GM06990 (cell line): ENCODE data around the gene GPC4.
"Not testable (repeated sequence)": the region's sequence is repeated elsewhere in the genome, so short reads cannot be mapped to it uniquely, and the experiment has no call there.

Source experiments
- DNase-seq: peaks from one replicate; pipeline ENCODE4 v3.0.0-alpha.2; 2011; ENCODE audit not compliant: insufficient read length; ENCODE audit errors: extremely low read depth
- H3K27me3 ChIP-seq: replicated peaks from 2 replicates; pipeline ENCODE4 v1.6.0; 2011; ENCODE audit warnings: low read length; ENCODE audit not compliant: control insufficient read depth, insufficient read depth
- H3K36me3 ChIP-seq: 2 replicates; pipeline ENCODE4 v1.5.1; 2011; ENCODE audit warnings: low read length; ENCODE audit not compliant: control insufficient read depth, insufficient read depth
- H3K4me3 ChIP-seq: replicated peaks from 2 replicates; pipeline ENCODE4 v1.5.1; 2011; ENCODE audit warnings: low read depth, mild to moderate bottlenecking, control low read depth, low read length
- TF ChIP-seq, protein P1 (sequence below): IDR thresholded peaks from 2 replicates; pipeline ENCODE4 v1.5.1; 2011; ENCODE audit warnings: low read length, control low read depth, mild to moderate bottlenecking, inconsistent platforms; ENCODE audit not compliant: insufficient read depth, poor library complexity, severe bottlenecking

GPC4 gene

DNA sequence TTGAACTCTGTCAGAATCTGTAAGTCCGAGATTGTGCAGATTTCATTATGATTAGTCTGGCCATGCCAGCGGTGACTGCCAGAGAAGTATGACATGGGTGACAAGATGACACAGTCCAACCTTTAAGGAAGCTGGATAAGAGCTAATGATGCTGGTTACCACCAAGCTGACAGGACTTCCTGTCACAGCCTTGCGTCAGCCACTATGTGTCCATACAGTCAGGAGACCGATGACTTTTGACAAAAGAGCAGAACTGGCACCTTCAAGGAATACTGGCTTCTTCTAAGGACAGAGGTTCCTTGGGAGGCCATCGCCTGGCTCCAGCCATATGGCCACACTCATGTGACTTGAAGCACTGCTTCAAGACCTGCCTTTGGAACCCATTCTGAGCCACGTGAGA lies 129.9 kb downstream of the GPC4 start:
- no peaks in the 10 kb centered on the region for H3K36me3 ChIP-seq
- H3K4me3 ChIP-seq, result no peak overlapping the region
- TF ChIP-seq, protein P1, sequence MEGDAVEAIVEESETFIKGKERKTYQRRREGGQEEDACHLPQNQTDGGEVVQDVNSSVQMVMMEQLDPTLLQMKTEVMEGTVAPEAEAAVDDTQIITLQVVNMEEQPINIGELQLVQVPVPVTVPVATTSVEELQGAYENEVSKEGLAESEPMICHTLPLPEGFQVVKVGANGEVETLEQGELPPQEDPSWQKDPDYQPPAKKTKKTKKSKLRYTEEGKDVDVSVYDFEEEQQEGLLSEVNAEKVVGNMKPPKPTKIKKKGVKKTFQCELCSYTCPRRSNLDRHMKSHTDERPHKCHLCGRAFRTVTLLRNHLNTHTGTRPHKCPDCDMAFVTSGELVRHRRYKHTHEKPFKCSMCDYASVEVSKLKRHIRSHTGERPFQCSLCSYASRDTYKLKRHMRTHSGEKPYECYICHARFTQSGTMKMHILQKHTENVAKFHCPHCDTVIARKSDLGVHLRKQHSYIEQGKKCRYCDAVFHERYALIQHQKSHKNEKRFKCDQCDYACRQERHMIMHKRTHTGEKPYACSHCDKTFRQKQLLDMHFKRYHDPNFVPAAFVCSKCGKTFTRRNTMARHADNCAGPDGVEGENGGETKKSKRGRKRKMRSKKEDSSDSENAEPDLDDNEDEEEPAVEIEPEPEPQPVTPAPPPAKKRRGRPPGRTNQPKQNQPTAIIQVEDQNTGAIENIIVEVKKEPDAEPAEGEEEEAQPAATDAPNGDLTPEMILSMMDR, result no peak
- no peaks in the 10 kb centered on the region for H3K27me3 ChIP-seq
- no peak for DNase-seq

- H3K36me3 ChIP-seq, H3K27me3 ChIP-seq, DNase-seq, H3K4me3 ChIP-seq: not testable (repeated sequence)
These were observed 136.1 kb downstream of the GPC4 start for GRCh38 chrX:133279112-133279730.

DNA sequence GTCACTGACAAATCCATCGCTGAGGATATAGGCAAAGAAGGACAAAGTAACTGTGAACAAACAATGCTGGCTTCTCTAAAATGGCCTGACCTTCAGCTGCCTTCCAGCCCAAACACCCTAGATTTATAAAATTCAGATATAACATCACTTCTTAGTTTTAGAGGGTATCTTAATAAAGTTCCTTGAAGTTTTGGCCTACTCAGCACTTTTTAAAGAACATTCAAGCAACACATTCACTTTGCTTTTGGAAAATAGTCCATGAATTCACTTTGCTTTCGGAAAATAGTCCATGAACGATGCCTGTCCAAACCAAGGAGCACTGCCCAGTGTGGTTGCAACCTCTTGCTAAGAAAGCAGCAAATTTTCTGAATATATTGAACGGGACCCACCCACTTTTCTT lies 142.1 kb downstream of the GPC4 start:
- no peaks in the 10 kb centered on the region for H3K36me3 ChIP-seq
- DNase-seq, result no peak
- H3K4me3 ChIP-seq, result no peak overlapping the region
- no peaks in the 10 kb centered on the region for H3K27me3 ChIP-seq
- TF ChIP-seq, protein P1, result no peak

GRCh38 chrX:133269168-133269567 lies 146.1 kb downstream of the GPC4 start:
- Histone ChIP-seq H3K27me3 (no peaks in the 10 kb centered on the region), H3K4me3 (no peak overlapping the region), H3K36me3 (no peaks in the 10 kb centered on the region)
- TF ChIP-seq, protein P1, result no peak
- no peak for DNase-seq

DNA sequence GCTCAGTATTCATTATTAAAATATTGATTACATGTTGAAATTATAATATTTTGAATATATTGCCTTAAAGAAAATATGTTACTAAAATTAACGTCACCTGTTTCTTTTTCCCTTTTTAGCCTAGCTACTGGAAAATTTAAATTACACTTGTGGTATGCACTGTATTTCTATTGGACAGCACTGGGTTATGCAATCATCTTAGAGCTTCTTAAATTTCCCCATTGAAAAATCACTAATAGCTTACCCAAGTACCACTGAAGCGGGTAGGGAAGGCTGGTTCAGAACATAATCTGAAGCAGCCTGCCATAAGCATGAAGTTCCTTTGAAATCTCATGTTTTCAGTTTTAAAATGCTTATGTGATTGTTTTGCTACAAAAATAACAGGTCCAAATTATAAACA lies 147.7 kb downstream of the GPC4 start:
- TF ChIP-seq, protein P1, result no peak
- Histone ChIP-seq H3K4me3 (no peak overlapping the region), H3K27me3 (no peaks in the 10 kb centered on the region)

GRCh38 chrX:133265331-133265730 lies 150.0 kb downstream of the GPC4 start:
- TF ChIP-seq, protein P1, result no peak
- no peaks in the 10 kb centered on the region for H3K27me3 ChIP-seq
- no peak for DNase-seq
- H3K36me3 ChIP-seq, result no peaks in the 10 kb centered on the region
- no peak overlapping the region for H3K4me3 ChIP-seq

More for the DNA sequence above, 147.7 kb downstream of the GPC4 start:
- no peak for DNase-seq
- no peaks in the 10 kb centered on the region for H3K36me3 ChIP-seq
